ENCODE measurements around the gene CADPS2.

The CADPS2 gene

GRCh38 chr7:122302761-122303530, 583.3 kb downstream of the CADPS2 start:
- Histone ChIP-seq H3F3A (ENCODE audit: insufficient read depth, low read length) (peaks cover 3% of the 10 kb centered on the region; the same call in 1 of the 2 replicates), H3K4me2 (ENCODE audit: low read depth, low read length) (no peak overlapping the region), H3K27me3 (replicated peaks; ENCODE audit: insufficient read depth, low read length) (no peaks in the 10 kb centered on the region), H3K79me2 (ENCODE audit: low read length) (peaks cover 39% of the 10 kb centered on the region), H3K36me3 (replicated peaks; ENCODE audit: insufficient read depth, low read length) (peaks cover 11% of the 10 kb centered on the region; the same call in 1 of the 2 replicates), H4K20me1 (ENCODE audit: insufficient read depth, low read length) (no peaks in the 10 kb centered on the region), H2AFZ (ENCODE audit: low read length) (no peak overlapping the region), H3K27ac (ENCODE audit: low read length) (no peak overlapping the region), H3K9ac (ENCODE audit: low read length) (no peak overlapping the region), H3K4me3 (ENCODE audit: low read length) (no peak overlapping the region), H3K9me3 (replicated peaks; ENCODE audit: insufficient read depth, low read length) (no peaks in the 10 kb centered on the region), H3K9me2 (replicated peaks; ENCODE audit: insufficient read depth, low read length) (no peaks in the 10 kb centered on the region), H3K4me1 (ENCODE audit: low read length) (no peaks in the 10 kb centered on the region)
- DNase-seq = peak; percentile 7
- TF ChIP-seq EZH2phosphoT487 (IDR thresholded peaks at IDR 0.05; ENCODE audit: low read length) (no peak), CTCF (IDR thresholded peaks at IDR 0.05; ENCODE audit: low read length) (no peak), EZH2 (optimal IDR thresholded peaks at IDR 0.05; ENCODE audit: low read depth, low read length) (no peak)

- Histone ChIP-seq H3K4me2 (ENCODE audit: low read depth, low read length) (no peak overlapping the region), H2AFZ (ENCODE audit: low read length) (no peak overlapping the region), H3K9me3 (replicated peaks; ENCODE audit: insufficient read depth, low read length) (no peaks in the 10 kb centered on the region), H3K4me1 (ENCODE audit: low read length) (no peaks in the 10 kb centered on the region), H3F3A (ENCODE audit: insufficient read depth, low read length) (no peaks in the 10 kb centered on the region), H3K27me3 (replicated peaks; ENCODE audit: insufficient read depth, low read length) (no peaks in the 10 kb centered on the region), H3K36me3 (replicated peaks; ENCODE audit: insufficient read depth, low read length) (0 out of 2 replicates have a peak, but pooled peaks cover 11% of the 10 kb centered on the region), H3K9ac (ENCODE audit: low read length) (no peak overlapping the region), H3K27ac (ENCODE audit: low read length) (no peak overlapping the region), H3K4me3 (ENCODE audit: low read length) (no peak overlapping the region), H3K9me2 (replicated peaks; ENCODE audit: insufficient read depth, low read length) (no peaks in the 10 kb centered on the region), H4K20me1 (ENCODE audit: insufficient read depth, low read length) (no peaks in the 10 kb centered on the region), H3K79me2 (ENCODE audit: low read length) (peaks cover 31% of the 10 kb centered on the region)
- DNase-seq = no peak
- no peak for TF ChIP-seq EZH2 (optimal IDR thresholded peaks at IDR 0.05; ENCODE audit: low read depth, low read length)
- TF ChIP-seq CTCF (IDR thresholded peaks at IDR 0.05; ENCODE audit: low read length) = no peak
- TF ChIP-seq EZH2phosphoT487 (IDR thresholded peaks at IDR 0.05; ENCODE audit: low read length) = no peak
These were observed 584.2 kb downstream of the CADPS2 start for GRCh38 chr7:122301858-122302760.

GRCh38 chr7:122300956-122301833, 585.1 kb downstream of the CADPS2 start:
- no peak for DNase-seq
- Histone ChIP-seq H3K4me3 (ENCODE audit: low read length) (no peak overlapping the region), H3K79me2 (ENCODE audit: low read length) (peaks cover 22% of the 10 kb centered on the region), H3K36me3 (replicated peaks; ENCODE audit: insufficient read depth, low read length) (0 out of 2 replicates have a peak, but pooled peaks cover 11% of the 10 kb centered on the region), H3K9ac (ENCODE audit: low read length) (no peak overlapping the region), H3K4me1 (ENCODE audit: low read length) (no peaks in the 10 kb centered on the region), H3K9me3 (replicated peaks; ENCODE audit: insufficient read depth, low read length) (no peaks in the 10 kb centered on the region), H3K9me2 (replicated peaks; ENCODE audit: insufficient read depth, low read length) (no peaks in the 10 kb centered on the region), H3K27me3 (replicated peaks; ENCODE audit: insufficient read depth, low read length) (no peaks in the 10 kb centered on the region), H3F3A (ENCODE audit: insufficient read depth, low read length) (no peaks in the 10 kb centered on the region), H2AFZ (ENCODE audit: low read length) (no peak overlapping the region), H3K4me2 (ENCODE audit: low read depth, low read length) (no peak overlapping the region), H4K20me1 (ENCODE audit: insufficient read depth, low read length) (no peaks in the 10 kb centered on the region), H3K27ac (ENCODE audit: low read length) (no peak overlapping the region)
- no peak for TF ChIP-seq CTCF (IDR thresholded peaks at IDR 0.05; ENCODE audit: low read length)

Data from MM.1S (cell line).